DMS53 treated with DMSO at 0.1 percent for 48 hours (cell line): Measurements from ENCODE around the gene DUSP23.

Experiments used
- DNase-seq: peaks from one replicate; lab custom pipeline; 2025; ENCODE audit not compliant: unreplicated experiment; lab: John Stamatoyannopoulos, UW

Gene DUSP23

DNA sequence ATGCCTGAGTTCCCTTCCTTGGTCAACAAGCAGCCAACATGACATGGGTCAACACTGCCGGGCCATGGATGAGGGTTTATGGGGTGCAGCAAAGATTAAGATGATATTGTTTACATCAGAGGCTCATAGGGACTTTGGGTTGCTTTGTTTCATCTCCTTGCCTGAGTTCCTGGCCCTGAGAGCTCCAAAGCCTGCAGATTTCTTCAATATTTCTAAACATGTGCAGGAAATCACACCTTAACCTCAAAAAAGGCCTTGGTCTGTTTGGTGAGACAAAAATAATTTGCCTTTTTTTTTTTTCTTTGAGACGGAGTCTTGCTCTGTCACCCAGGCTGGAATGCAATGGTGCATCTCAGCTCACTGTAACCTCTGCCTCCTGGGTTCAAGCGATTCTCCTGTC is 46.8 kb downstream of the DUSP23 start:
- no peak for DNase-seq

DNA sequence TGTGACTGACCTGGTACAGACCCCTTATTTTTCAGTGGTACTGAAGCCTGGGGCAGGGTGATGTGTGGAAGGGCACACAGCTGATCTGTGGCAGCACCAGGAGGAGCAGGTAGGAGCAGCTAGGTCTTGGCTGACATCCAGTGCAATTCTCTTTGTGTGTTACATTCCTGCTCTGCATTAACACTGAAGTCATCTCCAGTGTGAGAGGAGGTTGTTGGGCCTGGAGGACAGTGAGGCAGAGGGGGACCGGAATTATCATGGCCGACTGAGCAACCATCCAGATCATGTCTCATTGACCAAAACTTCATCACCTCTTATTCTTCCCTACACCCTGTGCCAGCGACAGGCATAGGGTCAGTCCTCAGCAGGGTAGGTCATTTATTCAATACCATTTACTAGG is 47.4 kb downstream of the DUSP23 start:
- DNase-seq, result no peak

DNA sequence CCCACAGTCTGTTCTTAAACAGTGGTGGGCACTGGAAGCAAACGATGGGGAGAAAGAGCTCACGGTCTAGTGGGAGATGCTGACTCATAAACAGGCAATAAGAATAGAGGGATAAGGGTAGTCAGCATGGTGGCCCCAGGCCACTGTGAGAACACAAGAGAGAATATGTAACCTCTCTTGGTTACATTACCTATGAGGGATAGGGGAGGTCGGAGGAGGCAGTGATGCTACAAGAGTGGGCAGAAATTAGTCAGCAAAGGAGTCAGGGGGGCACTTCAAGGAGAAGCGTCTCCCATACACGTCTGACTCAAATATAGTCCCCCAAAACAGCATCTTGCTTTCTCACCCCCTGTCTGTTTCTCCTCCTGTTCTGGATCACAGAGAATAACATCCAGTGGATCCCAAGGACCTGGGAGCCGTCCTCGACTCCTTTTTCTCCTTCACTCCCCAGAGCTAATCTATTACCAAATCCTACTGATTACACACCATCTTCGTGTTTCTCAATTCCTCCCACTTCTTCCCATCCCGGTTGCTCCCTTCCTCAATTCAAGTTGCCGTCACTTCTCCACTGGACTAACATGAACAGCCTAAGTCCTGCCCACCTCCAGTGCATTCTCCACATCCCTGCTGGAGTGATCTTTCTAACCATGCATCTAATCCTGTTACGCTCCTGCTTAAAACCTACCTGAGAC is 48.0 kb downstream of the DUSP23 start:
- DNase-seq, result no peak

DNA sequence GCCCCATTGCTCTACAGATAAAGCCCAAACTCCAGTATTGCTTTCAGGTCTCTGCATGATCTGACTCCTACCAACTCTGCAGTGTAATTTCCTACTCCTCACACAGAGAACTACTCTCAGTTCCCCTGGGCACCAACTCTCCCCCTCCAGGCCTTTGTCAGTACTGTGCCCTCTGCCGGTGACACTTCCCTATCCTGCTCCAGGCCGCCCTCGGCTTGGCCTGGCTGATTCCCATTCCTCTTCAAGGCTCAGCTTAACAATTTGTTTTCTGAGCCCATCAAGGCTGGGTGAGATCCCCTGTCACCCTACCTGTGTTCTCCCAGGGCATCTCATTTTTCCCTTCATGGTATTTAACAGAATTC is 48.5 kb downstream of the DUSP23 start:
- peak; percentile 40 for DNase-seq

DNA sequence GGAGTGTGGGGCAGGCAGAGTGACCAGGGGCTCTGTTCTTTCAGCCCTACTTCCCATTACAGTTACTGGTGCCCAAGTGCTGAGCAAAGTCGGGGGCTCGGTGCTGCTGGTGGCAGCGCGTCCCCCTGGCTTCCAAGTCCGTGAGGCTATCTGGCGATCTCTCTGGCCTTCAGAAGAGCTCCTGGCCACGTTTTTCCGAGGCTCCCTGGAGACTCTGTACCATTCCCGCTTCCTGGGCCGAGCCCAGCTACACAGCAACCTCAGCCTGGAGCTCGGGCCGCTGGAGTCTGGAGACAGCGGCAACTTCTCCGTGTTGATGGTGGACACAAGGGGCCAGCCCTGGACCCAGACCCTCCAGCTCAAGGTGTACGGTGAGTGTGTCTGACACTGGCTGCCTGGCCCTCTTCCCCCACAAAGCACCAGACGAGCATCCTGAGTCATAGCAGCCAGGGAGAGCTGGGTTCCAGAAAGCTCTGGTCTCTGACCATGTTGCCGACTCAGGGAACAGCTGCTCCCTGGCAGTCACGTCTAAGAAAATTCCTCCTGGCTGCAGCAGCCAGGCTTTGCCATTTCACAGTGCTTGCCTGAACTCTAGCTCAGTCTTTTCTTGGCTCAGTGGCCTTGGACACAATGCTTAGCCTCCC is 49.2 kb downstream of the DUSP23 start:
- no peak for DNase-seq

DNA sequence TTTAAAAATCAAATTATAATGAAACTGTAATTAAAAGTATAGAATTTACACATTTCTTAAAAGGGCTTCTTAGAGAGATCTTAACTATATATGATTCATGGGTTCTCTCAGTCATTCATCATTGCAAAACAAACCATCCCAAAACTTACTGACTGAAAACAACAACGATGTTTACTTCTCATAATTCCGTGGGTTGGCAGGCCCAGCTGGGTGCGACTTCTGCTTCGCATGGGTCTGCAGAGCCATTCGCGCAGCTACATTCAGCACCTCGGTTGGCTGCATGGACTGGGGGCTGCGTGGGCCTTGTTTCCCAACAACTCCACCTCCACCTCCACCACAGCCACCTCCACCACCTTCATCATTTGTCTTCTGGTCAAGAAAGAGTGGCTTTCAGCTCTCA is 50.0 kb downstream of the DUSP23 start:
- DNase-seq, result no peak

DNA sequence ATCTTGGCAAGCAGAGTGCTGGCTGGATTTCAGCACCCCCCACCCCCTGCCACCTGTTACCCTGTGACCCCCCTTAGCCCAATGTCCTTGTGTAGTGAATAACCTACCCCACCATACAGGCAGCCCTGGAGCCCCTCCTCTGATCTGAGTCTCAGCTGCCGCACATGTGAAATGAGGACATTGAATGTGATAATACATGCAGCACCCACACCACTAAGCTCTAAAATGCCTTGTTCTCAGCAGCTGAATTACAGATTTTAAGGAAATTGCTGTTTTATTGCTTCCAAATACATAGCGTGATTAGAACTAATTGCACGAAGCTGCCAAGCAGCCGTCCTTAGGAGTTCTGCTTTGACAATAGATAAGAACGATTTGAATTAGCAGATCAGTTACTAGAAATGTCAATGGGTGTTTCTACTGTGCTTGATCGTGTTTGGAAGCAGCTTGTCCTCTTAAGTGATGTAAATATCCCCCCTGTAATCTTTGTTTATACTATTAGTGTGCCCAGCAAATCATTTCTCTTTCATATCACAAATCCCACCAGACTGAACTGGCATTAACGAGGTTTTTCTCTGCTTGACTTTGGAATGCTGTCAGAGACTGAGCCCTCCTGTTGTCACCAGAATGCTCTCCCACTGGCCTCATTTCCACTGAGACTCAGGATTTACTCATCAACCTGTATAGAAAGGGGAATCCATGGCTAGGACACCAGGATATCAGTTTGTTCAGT is 50.8 kb downstream of the DUSP23 start:
- DNase-seq, result no peak
